Measurements from ENCODE around the gene SURF6.
"Not testable (repeated sequence)": the region's sequence is repeated elsewhere in the genome, so short reads cannot be mapped to it uniquely, and the experiment has no call there.

Gene SURF6

DNA sequence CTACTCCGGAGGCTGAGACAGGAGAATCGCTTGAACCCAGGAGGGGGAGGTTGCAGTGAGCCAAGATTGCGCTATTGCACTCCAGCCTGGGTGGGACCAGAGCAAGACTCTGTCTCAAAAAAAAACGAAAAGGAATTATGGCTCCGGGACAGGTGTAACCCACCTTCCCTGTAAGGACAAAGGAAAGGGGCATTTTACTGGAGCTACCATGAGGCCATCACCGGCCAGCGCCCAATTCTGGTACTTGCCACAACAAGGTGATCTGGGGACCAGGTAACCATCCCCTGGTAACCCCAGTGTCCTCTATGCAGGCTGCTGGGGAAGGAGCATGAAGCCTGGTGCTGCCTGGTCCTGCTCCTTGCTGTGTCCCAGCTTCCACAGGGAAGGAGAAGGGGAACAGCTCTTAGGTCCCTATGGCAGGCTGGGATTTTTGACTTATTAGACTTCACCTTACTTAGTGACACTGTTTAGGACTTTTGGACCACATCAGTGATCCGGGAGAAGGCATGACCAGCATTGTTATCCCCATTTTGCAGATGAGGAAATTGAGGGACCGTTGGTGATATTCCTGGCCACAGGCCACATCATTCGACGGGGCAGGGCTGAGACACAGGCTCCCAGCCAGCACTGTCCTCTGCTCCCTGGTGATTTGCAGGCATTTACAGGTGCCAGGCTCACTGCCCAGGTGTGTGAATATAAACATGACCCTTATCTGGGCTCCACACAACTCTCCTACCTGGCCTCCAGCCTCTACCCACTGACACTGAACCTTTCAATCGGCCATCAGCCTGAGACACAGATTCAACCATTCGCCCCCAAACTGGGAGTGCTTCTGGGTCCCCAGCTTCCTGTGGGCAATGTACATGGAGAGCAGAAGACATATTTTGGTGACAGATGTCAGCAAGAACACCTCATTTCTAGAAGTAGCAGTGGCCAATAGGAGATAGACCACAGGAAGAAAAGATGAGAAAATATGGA lies 34.4 kb downstream of the SURF6 start:
- no peak for DNase-seq (ENCODE audit: insufficient read length, low spot score)
- FAIRE-seq, result no peak

GRCh38 chr9:133299996-133300395 lies 36.0 kb downstream of the SURF6 start:
- FAIRE-seq; DNase-seq (ENCODE audit: insufficient read length, low spot score): not testable (repeated sequence)

DNA sequence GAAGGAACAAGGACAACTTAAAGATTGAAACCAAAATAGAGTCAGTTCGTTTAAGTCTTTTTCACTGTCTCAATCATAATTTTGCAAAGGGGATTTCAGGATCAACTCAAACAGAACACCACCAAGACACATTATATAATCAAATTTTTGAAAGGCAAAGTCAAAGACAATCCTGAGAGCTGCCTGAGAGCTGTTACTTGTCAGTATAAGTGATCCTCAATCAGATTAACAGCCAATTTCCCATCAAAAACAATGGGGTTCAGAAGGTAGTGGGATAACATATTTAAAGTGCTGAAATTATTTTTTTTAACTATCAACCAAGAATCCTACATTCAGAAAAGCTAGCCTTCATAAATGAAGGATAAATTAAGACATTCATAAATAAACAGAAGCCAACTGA lies 41.7 kb downstream of the SURF6 start:
- FAIRE-seq (no peak), DNase-seq (ENCODE audit: insufficient read length, low spot score) (no peak)

DNA sequence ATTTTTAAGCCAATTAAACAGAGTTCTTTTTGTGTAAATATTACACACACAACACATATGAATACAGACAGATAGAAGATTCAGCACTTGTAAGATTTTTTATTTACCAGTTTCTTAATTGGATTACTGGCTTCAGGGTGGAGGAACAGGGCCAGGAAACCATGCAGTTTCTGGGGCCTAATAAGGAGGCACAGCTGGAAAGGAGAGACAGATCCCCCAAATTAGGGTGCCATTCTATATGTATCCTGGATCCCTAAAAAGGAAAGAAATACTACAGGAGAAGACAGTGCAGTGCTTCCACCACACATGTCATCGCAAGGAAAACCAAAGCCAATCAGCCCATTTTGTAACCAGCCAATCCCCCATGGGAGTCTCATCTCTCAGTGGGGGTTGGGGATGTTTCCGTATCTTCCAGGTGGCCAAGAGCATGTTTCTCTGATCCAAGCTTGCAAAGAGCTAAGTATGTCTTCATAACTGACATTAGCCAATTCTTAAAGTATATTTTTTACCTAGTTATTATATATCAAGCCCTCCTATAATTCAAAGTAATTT lies 45.2 kb downstream of the SURF6 start:
- FAIRE-seq (no peak), DNase-seq (ENCODE audit: insufficient read length, low spot score) (no peak)

GRCh38 chr9:133286523-133286922 lies 49.5 kb downstream of the SURF6 start:
- DNase-seq (ENCODE audit: insufficient read length, low spot score) (no peak), FAIRE-seq (no peak)

- DNase-seq (ENCODE audit: insufficient read length, low spot score) (no peak), FAIRE-seq (no peak)
Observed at GRCh38 chr9:133285252-133285775, 50.7 kb downstream of the SURF6 start.

GRCh38 chr9:133284362-133284761 lies 51.6 kb downstream of the SURF6 start:
- FAIRE-seq, result no peak
- no peak for DNase-seq (ENCODE audit: insufficient read length, low spot score)

DNA sequence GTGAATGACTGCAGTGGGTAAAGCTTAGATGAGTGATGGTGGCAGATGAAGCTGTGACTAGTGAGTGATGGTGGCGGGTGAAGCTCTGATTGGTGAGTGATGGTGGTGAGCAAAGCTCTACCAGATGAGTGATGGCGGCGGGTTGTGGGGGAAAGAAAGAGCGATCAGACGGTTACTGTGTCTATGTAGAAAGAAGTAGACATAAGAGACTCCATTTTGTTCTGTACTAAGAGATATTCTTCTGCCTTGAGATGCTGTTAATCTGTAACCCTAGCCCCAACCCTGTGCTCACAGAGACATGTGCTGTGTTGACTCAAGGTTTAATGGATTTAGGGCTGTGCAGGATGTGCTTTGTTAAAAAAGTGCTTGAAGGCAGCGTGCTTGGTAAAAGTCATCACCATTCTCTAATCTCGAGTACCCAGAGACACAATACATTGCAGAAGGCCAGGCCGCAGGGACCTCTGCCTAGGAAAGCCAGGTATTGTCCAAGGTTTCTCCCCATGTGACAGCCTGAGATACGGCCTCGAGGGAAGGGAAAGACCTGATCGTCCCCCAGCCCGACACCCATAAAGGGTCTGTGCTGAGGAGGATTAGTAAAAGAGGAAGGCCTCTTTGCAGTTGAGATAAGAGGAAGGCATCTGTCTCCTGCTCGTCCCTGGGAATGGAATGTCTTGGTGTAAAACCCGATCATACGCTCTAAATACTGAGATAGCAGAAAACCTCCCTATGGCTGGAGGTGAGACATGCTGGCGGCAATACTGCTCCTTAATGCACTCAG lies 52.5 kb downstream of the SURF6 start:
- FAIRE-seq; DNase-seq (ENCODE audit: insufficient read length, low spot score): not testable (repeated sequence)

DNA sequence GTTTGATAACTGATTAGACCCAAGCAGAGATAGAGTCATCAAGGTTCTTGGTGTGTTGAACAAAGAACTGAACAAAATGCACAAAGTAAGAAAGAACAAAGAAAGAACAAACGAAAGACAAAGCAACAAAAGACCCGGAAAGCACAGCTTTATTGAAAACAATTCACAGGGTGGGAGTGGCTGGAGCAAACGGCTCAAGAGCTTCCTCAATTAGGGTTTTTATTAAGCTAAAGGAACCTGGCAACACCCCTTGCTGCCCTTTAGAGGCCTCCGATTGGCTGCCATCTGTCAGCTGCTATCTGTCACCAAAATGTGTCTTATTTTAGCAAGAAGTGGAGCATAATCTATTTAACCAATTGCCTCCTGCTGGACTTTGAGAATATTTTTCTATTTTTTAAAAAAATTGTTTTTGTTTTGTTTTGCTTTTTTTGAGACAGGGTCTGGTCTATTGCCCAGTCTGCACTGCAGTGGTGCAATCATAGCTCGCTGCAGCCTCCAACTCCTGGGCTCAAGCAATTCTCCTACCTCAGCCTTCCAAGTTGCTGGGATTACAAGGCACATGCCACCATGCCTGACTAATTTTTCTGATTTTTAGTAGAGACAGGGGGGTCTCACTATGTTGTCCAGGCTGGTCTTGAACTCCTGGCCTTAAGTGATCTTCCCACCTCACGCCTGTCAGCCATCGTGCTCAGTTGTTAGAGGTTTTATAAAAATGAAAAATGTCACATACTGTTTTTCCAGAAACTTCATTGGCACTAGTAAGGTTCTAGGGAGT lies 53.3 kb downstream of the SURF6 start:
- FAIRE-seq (no peak), DNase-seq (ENCODE audit: insufficient read length, low spot score) (no peak)

DNA sequence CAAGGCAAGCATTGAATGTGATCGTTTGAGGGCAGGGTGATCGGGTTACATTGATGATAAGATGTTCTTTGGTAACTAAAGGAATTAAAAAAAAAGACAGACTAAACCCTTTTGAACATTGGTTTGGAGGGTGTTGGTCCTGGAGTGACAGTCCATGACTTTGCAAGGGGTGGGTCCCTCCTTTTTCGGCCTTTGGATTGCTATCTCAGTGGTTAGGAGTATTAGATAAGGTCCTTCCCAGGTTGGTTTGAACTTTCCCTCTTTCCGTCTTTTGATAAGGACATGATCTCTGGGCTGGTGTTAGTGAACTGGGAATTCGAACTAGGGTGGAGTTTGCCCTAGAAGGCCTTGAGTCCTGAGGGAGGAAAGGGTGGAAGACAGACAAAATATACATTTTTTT lies 55.6 kb downstream of the SURF6 start:
- FAIRE-seq, result no peak
- DNase-seq (ENCODE audit: insufficient read length, low spot score), result no peak
